ENCODE measurements around the gene MAP3K7. TPM values are rescaled to one million over a fixed set of nuclear protein-coding genes. Genes with fewer than 3 reads are reported as not detected.

MAP3K7 gene
- total RNA-seq, 5 donors from 2014 or later (not counting 1 experiment from before 2014, with no cell fraction given), result 21.1 to 25.6 (median 24.2) TPM

GRCh38 chr6:90598192-90598951 is 11.5 kb upstream of the MAP3K7 start:
- ChIA-PET POLR2A (interaction anchor here in 1 of 2 donors (1.1 kb wide), 1 partner anchor 11 kb away, joined by 5 read pairs; no protein-coding TSS in a partner anchor), CTCF (interaction anchor here in 1 of 2 donors (0.7 kb wide), 1 partner anchor 22 kb away, joined by 4 read pairs; no protein-coding TSS in a partner anchor)
- DNase-seq (no peak), ATAC-seq (replicated peaks in 1 of 4) (no peak)
- H3K27ac ChIP-seq (ENCODE audit: low read length), result no peak overlapping the region
- no peaks in the 10 kb centered on the region for H3K36me3 Mint-ChIP-seq
- H3K27ac Mint-ChIP-seq, result no peak overlapping the region
- H3K36me3 ChIP-seq (ENCODE audit: control insufficient read depth in 2 of 2, extremely low read depth in 1 of 2, insufficient read depth in 1 of 2, low read length in 1 of 2), result no peaks in the 10 kb centered on the region
- no peaks in the 10 kb centered on the region for H3K4me1 ChIP-seq (ENCODE audit: control insufficient read depth in 1 of 2, extremely low read depth in 1 of 2, insufficient read depth in 2 of 2, low read length in 2 of 2)
- no peaks in the 10 kb centered on the region for H3K4me1 Mint-ChIP-seq
- no peak overlapping the region for H3K4me3 Mint-ChIP-seq
- H3K4me3 ChIP-seq (ENCODE audit: control insufficient read depth in 1 of 2, extremely low read depth in 1 of 2, low read length in 1 of 2), result no peak overlapping the region
- 100% methylated on average over 1 of the region's 4 CpGs for WGBS (ENCODE audit: insufficient coverage)
- peaks cover 39 to 50% of the 10 kb centered on the region in 2 donors for H3K27me3 Mint-ChIP-seq
- no peaks in the 10 kb centered on the region for H3K9me3 Mint-ChIP-seq
- H3K9me3 ChIP-seq, result no peaks in the 10 kb centered on the region
- H3K27me3 ChIP-seq (replicated peaks in 1 of 2; ENCODE audit: control insufficient read depth in 2 of 2, extremely low read depth in 1 of 2, insufficient read depth in 2 of 2, low read length in 1 of 2), result peaks cover 7 to 8% of the 10 kb centered on the region in 2 experiments

GRCh38 chr6:90596967-90597539 is 10.2 kb upstream of the MAP3K7 start:
- DNase-seq, result no peak
- H3K4me3 Mint-ChIP-seq, result no peak overlapping the region
- no CpG with 5 or more reads among the region's 5 CpGs for WGBS (ENCODE audit: insufficient coverage)
- H3K36me3 Mint-ChIP-seq, result no peaks in the 10 kb centered on the region
- POLR2A ChIA-PET, result no interaction called here
- Histone ChIP-seq H3K36me3 (ENCODE audit: control insufficient read depth in 2 of 2, extremely low read depth in 1 of 2, insufficient read depth in 1 of 2, low read length in 1 of 2) (no peaks in the 10 kb centered on the region), H3K27ac (ENCODE audit: low read length) (no peak overlapping the region), H3K9me3 (no peaks in the 10 kb centered on the region), H3K4me1 (ENCODE audit: control insufficient read depth in 1 of 2, extremely low read depth in 1 of 2, insufficient read depth in 2 of 2, low read length in 2 of 2) (no peaks in the 10 kb centered on the region), H3K27me3 (replicated peaks in 1 of 2; ENCODE audit: control insufficient read depth in 2 of 2, extremely low read depth in 1 of 2, insufficient read depth in 2 of 2, low read length in 1 of 2) (peaks cover 5 to 11% of the 10 kb centered on the region in 2 experiments), H3K4me3 (ENCODE audit: control insufficient read depth in 1 of 2, extremely low read depth in 1 of 2, low read length in 1 of 2) (no peak overlapping the region)
- no peaks in the 10 kb centered on the region for H3K4me1 Mint-ChIP-seq
- CTCF ChIA-PET, result no interaction called here
- H3K27me3 Mint-ChIP-seq, result peaks cover 39 to 45% of the 10 kb centered on the region in 2 donors
- ATAC-seq (replicated peaks in 1 of 4), result no peak
- H3K9me3 Mint-ChIP-seq, result no peaks in the 10 kb centered on the region
- no peak overlapping the region for H3K27ac Mint-ChIP-seq

GRCh38 chr6:90595854-90596253 is 9.0 kb upstream of the MAP3K7 start:
- WGBS (ENCODE audit: insufficient coverage), result no CpG with 5 or more reads among the region's 3 CpGs
- no peak for ATAC-seq (replicated peaks in 1 of 4)
- DNase-seq, result no peak
- H3K9me3 ChIP-seq, result no peaks in the 10 kb centered on the region
- H3K27ac ChIP-seq (ENCODE audit: low read length), result no peak overlapping the region
- H3K4me3 ChIP-seq (ENCODE audit: control insufficient read depth in 1 of 2, extremely low read depth in 1 of 2, low read length in 1 of 2), result no peak overlapping the region
- Mint-ChIP-seq H3K4me3 (no peak overlapping the region), H3K36me3 (no peaks in the 10 kb centered on the region), H3K4me1 (no peaks in the 10 kb centered on the region), H3K27me3 (peaks cover 37 to 44% of the 10 kb centered on the region in 2 donors), H3K9me3 (no peaks in the 10 kb centered on the region), H3K27ac (no peak overlapping the region)
- no peaks in the 10 kb centered on the region for H3K36me3 ChIP-seq (ENCODE audit: control insufficient read depth in 2 of 2, extremely low read depth in 1 of 2, insufficient read depth in 1 of 2, low read length in 1 of 2)
- POLR2A ChIA-PET, result no interaction called here
- no peaks in the 10 kb centered on the region for H3K4me1 ChIP-seq (ENCODE audit: control insufficient read depth in 1 of 2, extremely low read depth in 1 of 2, insufficient read depth in 2 of 2, low read length in 2 of 2)
- CTCF ChIA-PET, result interaction anchor here in 1 of 2 donors (0.6 kb wide), 1 partner anchor 21 kb away, joined by 3 read pairs; no protein-coding TSS in a partner anchor
- H3K27me3 ChIP-seq (replicated peaks in 1 of 2; ENCODE audit: control insufficient read depth in 2 of 2, extremely low read depth in 1 of 2, insufficient read depth in 2 of 2, low read length in 1 of 2), result peaks cover 7 to 8% of the 10 kb centered on the region in 2 experiments

GRCh38 chr6:90586546-90586835 is 381 bp downstream of the MAP3K7 start:
- CTCF ChIA-PET, result interaction anchor here in 1 of 2 donors (0.8 kb wide), 1 partner anchor 1235 kb away, joined by 5 read pairs; no protein-coding TSS in a partner anchor

GRCh38 chr6:90584636-90585255 is 2.1 kb downstream of the MAP3K7 start:
- Mint-ChIP-seq H3K36me3 (no peaks in the 10 kb centered on the region), H3K27me3 (no peaks in the 10 kb centered on the region), H3K4me3 (peak overlapping the region; percentile 17 to 94 (median 90)), H3K4me1 (peaks cover 53 to 60% (median 58%) of the 10 kb centered on the region in 3 donors), H3K27ac (no peak overlapping the region), H3K9me3 (no peaks in the 10 kb centered on the region)
- ATAC-seq (replicated peaks in 1 of 4) (no peak), DNase-seq (no peak)
- POLR2A ChIA-PET, result no interaction called here
- H3K4me1 ChIP-seq (ENCODE audit: control insufficient read depth in 1 of 2, extremely low read depth in 1 of 2, insufficient read depth in 2 of 2, low read length in 2 of 2), result peaks cover 8 to 24% of the 10 kb centered on the region in 2 experiments
- H3K9me3 ChIP-seq, result no peaks in the 10 kb centered on the region
- no peak overlapping the region for H3K4me3 ChIP-seq (ENCODE audit: control insufficient read depth in 1 of 2, extremely low read depth in 1 of 2, low read length in 1 of 2)
- no peaks in the 10 kb centered on the region for H3K36me3 ChIP-seq (ENCODE audit: control insufficient read depth in 2 of 2, extremely low read depth in 1 of 2, insufficient read depth in 1 of 2, low read length in 1 of 2)
- H3K27me3 ChIP-seq (replicated peaks in 1 of 2; ENCODE audit: control insufficient read depth in 2 of 2, extremely low read depth in 1 of 2, insufficient read depth in 2 of 2, low read length in 1 of 2), result peaks cover 0 to 2% of the 10 kb centered on the region in 2 experiments
- WGBS (ENCODE audit: insufficient coverage), result no CpG with 5 or more reads among the region's 2 CpGs
- H3K27ac ChIP-seq (ENCODE audit: low read length), result no peak overlapping the region
- CTCF ChIA-PET, result no interaction called here

More at GRCh38 chr6:90586546-90586835, 381 bp downstream of the MAP3K7 start:
- H3K9me3 ChIP-seq, result no peaks in the 10 kb centered on the region
- peak; percentile 21 to 45 (median 41) for ATAC-seq (replicated peaks in 1 of 4)
- no peaks in the 10 kb centered on the region for H3K9me3 Mint-ChIP-seq
- H3K4me1 Mint-ChIP-seq, result peaks cover 51 to 53% (median 51%) of the 10 kb centered on the region in 3 donors
- WGBS (ENCODE audit: insufficient coverage), result 0% methylated on average over 17 of the region's 18 CpGs
- DNase-seq, result peak in 10 of 35 experiments; percentile 1 to 40 (median 28)
- peaks cover 8 to 24% of the 10 kb centered on the region in 2 experiments for H3K4me1 ChIP-seq (ENCODE audit: control insufficient read depth in 1 of 2, extremely low read depth in 1 of 2, insufficient read depth in 2 of 2, low read length in 2 of 2)
- H3K27ac Mint-ChIP-seq, result peak overlapping the region; percentile 92 to 99
- H3K36me3 ChIP-seq (ENCODE audit: control insufficient read depth in 2 of 2, extremely low read depth in 1 of 2, insufficient read depth in 1 of 2, low read length in 1 of 2), result no peaks in the 10 kb centered on the region
- peak overlapping the region; percentile 73 to 91 for H3K4me3 ChIP-seq (ENCODE audit: control insufficient read depth in 1 of 2, extremely low read depth in 1 of 2, low read length in 1 of 2)
- no peaks in the 10 kb centered on the region for H3K36me3 Mint-ChIP-seq
- H3K27me3 ChIP-seq (replicated peaks in 1 of 2; ENCODE audit: control insufficient read depth in 2 of 2, extremely low read depth in 1 of 2, insufficient read depth in 2 of 2, low read length in 1 of 2), result peaks cover 0 to 2% of the 10 kb centered on the region in 2 experiments
- peaks cover 2% of the 10 kb centered on the region in 2 donors for H3K27me3 Mint-ChIP-seq
- peak overlapping the region; percentile 90 to 97 (median 94) for H3K4me3 Mint-ChIP-seq
- POLR2A ChIA-PET, result no interaction called here
- peak overlapping the region; percentile 98 for H3K27ac ChIP-seq (ENCODE audit: low read length)

GRCh38 chr6:90583836-90584481 is 2.9 kb downstream of the MAP3K7 start:
- H3K36me3 ChIP-seq (ENCODE audit: control insufficient read depth in 2 of 2, extremely low read depth in 1 of 2, insufficient read depth in 1 of 2, low read length in 1 of 2), result no peaks in the 10 kb centered on the region
- peaks cover 8 to 24% of the 10 kb centered on the region in 2 experiments for H3K4me1 ChIP-seq (ENCODE audit: control insufficient read depth in 1 of 2, extremely low read depth in 1 of 2, insufficient read depth in 2 of 2, low read length in 2 of 2)
- no peak for DNase-seq
- ChIA-PET POLR2A (no interaction called here), CTCF (no interaction called here)
- no peak for ATAC-seq (replicated peaks in 1 of 4)
- H3K4me1 Mint-ChIP-seq, result peaks cover 59 to 68% (median 64%) of the 10 kb centered on the region in 3 donors
- H3K27me3 ChIP-seq (replicated peaks in 1 of 2; ENCODE audit: control insufficient read depth in 2 of 2, extremely low read depth in 1 of 2, insufficient read depth in 2 of 2, low read length in 1 of 2), result no peaks in the 10 kb centered on the region
- H3K27ac Mint-ChIP-seq, result no peak overlapping the region
- no peaks in the 10 kb centered on the region for H3K27me3 Mint-ChIP-seq
- no peaks in the 10 kb centered on the region for H3K9me3 Mint-ChIP-seq
- H3K4me3 ChIP-seq (ENCODE audit: control insufficient read depth in 1 of 2, extremely low read depth in 1 of 2, low read length in 1 of 2), result no peak overlapping the region
- no peak overlapping the region for H3K27ac ChIP-seq (ENCODE audit: low read length)
- H3K4me3 Mint-ChIP-seq, result peak overlapping the region; percentile 7 to 94 (median 44)
- H3K36me3 Mint-ChIP-seq, result no peaks in the 10 kb centered on the region
- H3K9me3 ChIP-seq, result no peaks in the 10 kb centered on the region
